K562 (cell line): ENCODE results near the gene GIPR. TPM values are rescaled to one million over a fixed set of nuclear protein-coding genes. Genes with fewer than 3 reads are reported as not detected.

Experiments used
- ARID4B ChIP-seq: sonication (generic); formaldehyde crosslinking; IDR thresholded peaks from 2 replicates; pipeline ENCODE4 v1.8.0; 2022; ENCODE audit warnings: mild to moderate bottlenecking, missing genetic modification reagents
- CEBPG ChIP-seq, 3 experiments: fragments of 200-800 bp in 1 of 3; sonication (Bioruptor generic) in 1 of 3; sonication (generic) in 1 of 3; formaldehyde crosslinking in 1 of 3; IDR thresholded peaks in 2 of 3; conservative IDR thresholded peaks in 1 of 3; 2 replicates each; pipeline versions ENCODE4 v1.6.1 to v1.8.0; 2016 to 2022; ENCODE audit warnings: missing compliant biosample characterization in 2 of 3, missing genetic modification characterization in 2 of 3, mild to moderate bottlenecking in 1 of 3, missing genetic modification reagents in 1 of 3
- HMGN3 ChIP-seq: IDR thresholded peaks from 2 replicates; pipeline ENCODE4 v1.6.1; 2011; ENCODE audit warnings: borderline replicate concordance, low read depth, mild to moderate bottlenecking, mixed read lengths, low read length; ENCODE audit not compliant: insufficient read length; ENCODE audit errors: extremely low read depth
- MXI1 ChIP-seq: IDR thresholded peaks from 2 replicates; pipeline ENCODE4 v1.6.1; 2011; ENCODE audit warnings: low read depth, mild to moderate bottlenecking, improper control_type of control experiment, low read length
- SMARCB1 ChIP-seq: IDR thresholded peaks from 2 replicates; pipeline ENCODE4 v1.6.1; 2011; ENCODE audit warnings: improper control_type of control experiment, low read depth; ENCODE audit not compliant: insufficient read length
- SREBF1 ChIP-seq: fragments of 150-350 bp; IDR thresholded peaks from 2 replicates; pipeline ENCODE4 v1.6.1; 2014; ENCODE audit warnings: antibody characterized with exemption, low read depth, low read length, borderline replicate concordance
- STAG1 ChIP-seq: sonication (generic); formaldehyde crosslinking; IDR thresholded peaks from 2 replicates; pipeline ENCODE4 v1.5.0; 2020; ENCODE audit warnings: missing genetic modification reagents, borderline replicate concordance
- SUPT5H ChIP-seq: fragments of 450-650 bp; IDR thresholded peaks from 2 replicates; pipeline ENCODE4 v1.6.1; 2016
- TBP ChIP-seq: optimal IDR thresholded peaks from 2 replicates; pipeline ENCODE3; 2011; ENCODE audit warnings: low read depth, low read length, improper control_type of control experiment
- VEZF1 ChIP-seq: fragments of 200-800 bp; sonication (Bioruptor generic); IDR thresholded peaks from 2 replicates; pipeline ENCODE4 v1.6.1; 2017; ENCODE audit warnings: missing genetic modification characterization, missing compliant biosample characterization
- YY1 ChIP-seq, 3 experiments: IDR thresholded peaks; 2 replicates each; pipeline ENCODE4 v1.6.1; 2011; ENCODE audit warnings: low read length in 2 of 3, mild to moderate bottlenecking in 2 of 3, moderate library complexity in 2 of 3, borderline replicate concordance in 1 of 3, control low read depth in 1 of 3, low read depth in 1 of 3; ENCODE audit not compliant: insufficient read depth in 3 of 3, insufficient replicate concordance in 2 of 3, control insufficient read depth in 1 of 3, insufficient read length in 1 of 3; ENCODE audit errors: extremely low read depth in 1 of 3
- ZBTB11 ChIP-seq, 3 experiments: fragments of 200-800 bp in 1 of 3; fragments of 250-450 bp in 1 of 3; fragments of 450-650 bp in 1 of 3; sonication (Bioruptor Pico) in 1 of 3; sonication (Bioruptor generic) in 1 of 3; formaldehyde crosslinking in 1 of 3; IDR thresholded peaks; 2 replicates each; pipeline versions ENCODE4 v1.6.1 to v1.8.0; 2016 to 2022; ENCODE audit warnings: mild to moderate bottlenecking in 2 of 3, missing genetic modification characterization in 2 of 3, missing compliant biosample characterization in 1 of 3, moderate library complexity in 1 of 3
- ZFPM2 ChIP-seq: fragments of 250-450 bp; sonication (Bioruptor Pico); IDR thresholded peaks from 2 replicates; pipeline ENCODE4 v1.5.1; 2022; ENCODE audit warnings: mild to moderate bottlenecking
- polyA plus RNA-seq, 8 experiments: library from polyadenylated mRNA; depleted of rRNA in 4 of 8; stranded (reverse) in 5 of 8; unstranded in 3 of 8; fragments of >200 nt; fragmentation: Nextera tagmentation in 2 of 8; fragmentation: Illumina TruSeq in 1 of 8; extraction: Ambion mirVana in 2 of 8; extraction: Trizol in 1 of 8; gene quantifications; 2 replicates each; pipeline versions ENCODE4 v1.2.1 to v1.2.3, GENCODE V29; 2011 to 2014; ENCODE audit warnings: inconsistent platforms in 1 of 8, missing spikeins in 1 of 8
- total RNA-seq, 7 experiments: library from RNA; depleted of rRNA in 6 of 7; stranded (reverse); fragments of >200 nt in 6 of 7; fragmentation: Illumina TruSeq in 2 of 7; extraction: Trizol in 2 of 7; gene quantifications; 2 replicates each; pipeline versions ENCODE4 v1.2.1 to v1.2.3, GENCODE V29; 2011 to 2021; ENCODE audit warnings: low replicate concordance in 1 of 7

Gene GIPR
- total and polyA plus RNA-seq, 9 of the 15 experiments (the other 6 are each of a cell fraction or from before 2014, with no cell fraction given): 2.2 to 26.8 (median 12.7) TPM

- TF ChIP-seq ZBTB11 (CRISPR knock-in tag; IDR thresholded peaks at IDR 0.05): peak in 1 of 3 experiments; percentile 92; a peak in 2 of 6 replicates
- TF ChIP-seq TBP: peak; percentile 82
- peak; percentile 88 for TF ChIP-seq VEZF1 (CRISPR knock-in tag)
- TF ChIP-seq ZFPM2 (CRISPR knock-in tag): no peak
- TF ChIP-seq ARID4B (CRISPR knock-in tag): peak; percentile 69; the same call in 1 of the 2 replicates
- peak; percentile 31 for TF ChIP-seq HMGN3
- TF ChIP-seq SMARCB1: no peak
- TF ChIP-seq STAG1: no peak
- peak; percentile 60 to 94 (median 92) for TF ChIP-seq YY1 (IDR thresholded peaks at IDR 0.05; ENCODE audit: borderline replicate concordance in 1 of 3, control insufficient read depth in 1 of 3, extremely low read depth in 1 of 3, insufficient read depth in 3 of 3, insufficient read length in 1 of 3, insufficient replicate concordance in 2 of 3, low read depth in 1 of 3, low read length in 2 of 3)
- TF ChIP-seq CEBPG (CRISPR knock-in tag; IDR thresholded peaks at IDR 0.05): no peak
- peak in 1 of 2 experiments; percentile 38; a peak in 1 of 4 replicates for TF ChIP-seq CEBPG (tag; conservative IDR thresholded peaks at IDR 0.05 in 1 of 2, IDR thresholded peaks at IDR 0.05 in 1 of 2)
- 0 out of 2 replicates have a peak, but pooled peaks have one; percentile 34 for TF ChIP-seq MXI1
- TF ChIP-seq SREBF1: 0 out of 2 replicates have a peak, but pooled peaks have one; percentile 29
- TF ChIP-seq SUPT5H: peak; percentile 94
Measured at GRCh38 chr19:45730368-45731288, 62.6 kb downstream of the GIPR start, which contains the start of gene FBXO46 (continued).
